HepG2 (cell line): ENCODE results near the gene FETUB. TPM values are rescaled to one million over a fixed set of nuclear protein-coding genes. Genes with fewer than 3 reads are reported as not detected.

Source experiments
- BCL3 ChIP-seq: sonication (generic); formaldehyde crosslinking; IDR thresholded peaks from 2 replicates; pipeline ENCODE4 v1.5.1; 2020; ENCODE audit warnings: mild to moderate bottlenecking, missing genetic modification reagents, moderate library complexity
- CEBPG ChIP-seq: IDR thresholded peaks from 2 replicates; pipeline ENCODE4 v1.6.1; 2016
- HNF4A ChIP-seq: sonication (generic); formaldehyde crosslinking; IDR thresholded peaks from 2 replicates; pipeline ENCODE4 v1.4.0; 2020; ENCODE audit warnings: missing genetic modification reagents
- HOXA7 ChIP-seq: sonication (generic); formaldehyde crosslinking; IDR thresholded peaks from 2 replicates; pipeline ENCODE4 v1.8.1; 2022; ENCODE audit warnings: mild to moderate bottlenecking, missing genetic modification reagents, moderate library complexity
- NR2F2 ChIP-seq: IDR thresholded peaks from 2 replicates; pipeline ENCODE4 v1.6.1; 2012; ENCODE audit warnings: low read depth, inconsistent platforms, borderline replicate concordance
- NRL ChIP-seq: sonication (generic); formaldehyde crosslinking; IDR thresholded peaks from 2 replicates; pipeline ENCODE4 v1.5.0; 2020; ENCODE audit warnings: missing genetic modification reagents, mild to moderate bottlenecking, moderate library complexity, borderline replicate concordance
- PLRG1 ChIP-seq: fragments of 450-650 bp; conservative IDR thresholded peaks from 2 replicates; pipeline ENCODE4 v1.6.1; 2016
- PRDM4 ChIP-seq: sonication (generic); formaldehyde crosslinking; IDR thresholded peaks from 2 replicates; pipeline ENCODE4 v1.9.0; 2021; ENCODE audit warnings: missing genetic modification reagents, borderline replicate concordance
- SMAD3 ChIP-seq: sonication (generic); formaldehyde crosslinking; IDR thresholded peaks from 2 replicates; pipeline ENCODE4 v1.4.0; 2020; ENCODE audit warnings: missing genetic modification reagents
- TFAP4 ChIP-seq: sonication (generic); IDR thresholded peaks from 2 replicates; pipeline ENCODE4 v1.6.1; 2016; ENCODE audit warnings: low read depth, borderline replicate concordance
- TGIF2 ChIP-seq: IDR thresholded peaks from 2 replicates; pipeline ENCODE4 v1.6.1; 2016; ENCODE audit warnings: control low read depth, missing compliant biosample characterization
- ZBTB14 ChIP-seq: sonication (generic); formaldehyde crosslinking; IDR thresholded peaks from 2 replicates; pipeline ENCODE4 v1.4.0; 2020; ENCODE audit warnings: missing genetic modification reagents
- ZBTB7A ChIP-seq: sonication (generic); formaldehyde crosslinking; IDR thresholded peaks from 2 replicates; pipeline ENCODE4 v1.8.0; 2022; ENCODE audit warnings: mild to moderate bottlenecking, missing genetic modification reagents
- ZKSCAN1 ChIP-seq: fragments of 150-350 bp; IDR thresholded peaks from 2 replicates; pipeline ENCODE4 v1.6.1; 2014; ENCODE audit warnings: low read length
- ZKSCAN5 ChIP-seq: sonication (generic); formaldehyde crosslinking; IDR thresholded peaks from 2 replicates; pipeline ENCODE4 v1.5.1; 2020; ENCODE audit warnings: mild to moderate bottlenecking, missing genetic modification reagents
- ZNF136 ChIP-seq: sonication (generic); formaldehyde crosslinking; IDR thresholded peaks from 2 replicates; pipeline ENCODE4 v1.8.1; 2022; ENCODE audit warnings: low read depth, mild to moderate bottlenecking, moderate library complexity, missing genetic modification reagents
- ZNF264 ChIP-seq: sonication (generic); formaldehyde crosslinking; IDR thresholded peaks from 2 replicates; pipeline ENCODE4 v1.4.0; 2020; ENCODE audit warnings: missing genetic modification reagents
- ZNF275 ChIP-seq: sonication (generic); formaldehyde crosslinking; IDR thresholded peaks from 2 replicates; pipeline ENCODE4 v1.8.0; 2022; ENCODE audit warnings: missing genetic modification reagents, mild to moderate bottlenecking, inconsistent platforms, borderline replicate concordance
- ZNF33B ChIP-seq: sonication (generic); formaldehyde crosslinking; IDR thresholded peaks from 2 replicates; pipeline ENCODE4 v1.5.1; 2020; ENCODE audit warnings: mild to moderate bottlenecking, missing genetic modification reagents
- ZNF616 ChIP-seq: sonication (generic); formaldehyde crosslinking; IDR thresholded peaks from 2 replicates; pipeline ENCODE4 v1.5.0; 2020; ENCODE audit warnings: low read depth, mild to moderate bottlenecking, missing genetic modification reagents
- ZSCAN12 ChIP-seq: sonication (generic); formaldehyde crosslinking; IDR thresholded peaks from 2 replicates; pipeline ENCODE4 v1.9.0; 2021; ENCODE audit warnings: mild to moderate bottlenecking, missing genetic modification reagents
- ZSCAN31 ChIP-seq: sonication (generic); formaldehyde crosslinking; IDR thresholded peaks from 2 replicates; pipeline ENCODE4 v1.5.0; 2020; ENCODE audit warnings: low read depth, mild to moderate bottlenecking, missing genetic modification reagents
- polyA plus RNA-seq, 8 experiments: library from polyadenylated mRNA; depleted of rRNA in 3 of 8; stranded (reverse) in 7 of 8; unstranded in 1 of 8; fragments of >200 nt; fragmentation: Illumina TruSeq in 4 of 8; extraction: Trizol in 4 of 8; gene quantifications; 2 replicates each; pipeline versions ENCODE4 v1.2.1 to v1.2.3, GENCODE V29; 2011 to 2016; ENCODE audit warnings: low read depth in 4 of 8, missing spikeins in 1 of 8, mixed read lengths in 1 of 8; ENCODE audit not compliant: insufficient read depth in 1 of 8
- total RNA-seq, 5 experiments: library from RNA; depleted of rRNA; stranded (reverse); fragments of >200 nt; fragmentation: Illumina TruSeq; extraction: Trizol; gene quantifications; 2 replicates each; pipeline ENCODE4 v1.2.3, GENCODE V29; 2016; ENCODE audit warnings: low read depth in 1 of 5

Gene FETUB
- total and polyA plus RNA-seq, 2 of the 13 experiments (the other 11 are each of a cell fraction or from before 2014, with no cell fraction given), result 2.1 to 4.4 TPM

GRCh38 chr3:186598108-186598784, 42.0 kb upstream of the FETUB start (continued):
- TF ChIP-seq ZSCAN31, result no peak
- no peak for TF ChIP-seq PLRG1
- TF ChIP-seq SMAD3 (CRISPR knock-in tag), result no peak
- TF ChIP-seq ZKSCAN1, result no peak
- no peak for TF ChIP-seq ZSCAN12 (CRISPR knock-in tag)
- no peak for TF ChIP-seq ZNF33B (CRISPR knock-in tag)
- peak; percentile 68; the same call in 1 of the 2 replicates for TF ChIP-seq ZKSCAN5 (CRISPR knock-in tag)
- TF ChIP-seq CEBPG (CRISPR knock-in tag), result peak; percentile 44; the same call in 1 of the 2 replicates
- no peak for TF ChIP-seq ZNF616 (CRISPR knock-in tag)
- TF ChIP-seq ZBTB14, result no peak
- no peak for TF ChIP-seq ZBTB7A (CRISPR knock-in tag)
- no peak for TF ChIP-seq NRL
- no peak for TF ChIP-seq NR2F2
- TF ChIP-seq ZNF275, result no peak
- TF ChIP-seq ZNF264 (CRISPR knock-in tag), result no peak
- TF ChIP-seq ZNF136, result no peak
- TF ChIP-seq HOXA7 (CRISPR knock-in tag), result no peak
- TF ChIP-seq TFAP4, result no peak
- TF ChIP-seq HNF4A (CRISPR knock-in tag), result no peak
- no peak for TF ChIP-seq BCL3 (CRISPR knock-in tag)
- no peak for TF ChIP-seq PRDM4
- TF ChIP-seq TGIF2, result no peak
